ENCODE data around the gene FLCN. TPM values are rescaled to one million over a fixed set of nuclear protein-coding genes. Genes with fewer than 3 reads are reported as not detected.

The FLCN gene
- total RNA-seq, 1 donor from 2014 or later = 82.0 TPM

DNA sequence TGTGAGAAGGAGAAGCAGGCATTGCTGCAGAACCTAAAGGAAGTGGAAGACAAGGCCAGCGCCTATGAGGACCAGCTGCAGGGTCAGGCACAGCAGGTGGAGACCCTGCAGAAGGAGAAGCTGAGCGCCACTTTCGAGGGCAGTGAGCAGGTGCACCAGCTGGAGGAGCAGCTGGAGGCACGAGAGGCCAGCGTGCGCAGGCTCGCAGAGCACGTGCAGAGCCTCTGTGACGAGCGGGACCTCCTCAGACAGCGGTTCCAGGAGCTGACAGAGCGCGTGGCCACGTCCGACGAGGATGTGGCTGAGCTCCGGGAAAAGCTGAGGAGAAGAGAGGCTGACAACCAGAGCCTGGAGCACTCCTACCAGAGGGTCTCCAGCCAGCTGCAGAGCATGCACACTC is 72.3 kb downstream of the FLCN start:
- no peak for TF ChIP-seq POLR2A (IDR thresholded peaks at IDR 0.05)
- TF ChIP-seq POLR2AphosphoS5 (IDR thresholded peaks at IDR 0.05; ENCODE audit: insufficient read depth in 1 of 2, low read depth in 1 of 2) = no peak
- TF ChIP-seq, protein P1, sequence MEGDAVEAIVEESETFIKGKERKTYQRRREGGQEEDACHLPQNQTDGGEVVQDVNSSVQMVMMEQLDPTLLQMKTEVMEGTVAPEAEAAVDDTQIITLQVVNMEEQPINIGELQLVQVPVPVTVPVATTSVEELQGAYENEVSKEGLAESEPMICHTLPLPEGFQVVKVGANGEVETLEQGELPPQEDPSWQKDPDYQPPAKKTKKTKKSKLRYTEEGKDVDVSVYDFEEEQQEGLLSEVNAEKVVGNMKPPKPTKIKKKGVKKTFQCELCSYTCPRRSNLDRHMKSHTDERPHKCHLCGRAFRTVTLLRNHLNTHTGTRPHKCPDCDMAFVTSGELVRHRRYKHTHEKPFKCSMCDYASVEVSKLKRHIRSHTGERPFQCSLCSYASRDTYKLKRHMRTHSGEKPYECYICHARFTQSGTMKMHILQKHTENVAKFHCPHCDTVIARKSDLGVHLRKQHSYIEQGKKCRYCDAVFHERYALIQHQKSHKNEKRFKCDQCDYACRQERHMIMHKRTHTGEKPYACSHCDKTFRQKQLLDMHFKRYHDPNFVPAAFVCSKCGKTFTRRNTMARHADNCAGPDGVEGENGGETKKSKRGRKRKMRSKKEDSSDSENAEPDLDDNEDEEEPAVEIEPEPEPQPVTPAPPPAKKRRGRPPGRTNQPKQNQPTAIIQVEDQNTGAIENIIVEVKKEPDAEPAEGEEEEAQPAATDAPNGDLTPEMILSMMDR (IDR thresholded peaks at IDR 0.05) = no peak
- DNase-seq (ENCODE audit: extremely low spot score in 2 of 2) = no peak
- no peak overlapping the region for H3K27ac ChIP-seq
- H3K27me3 ChIP-seq = no peaks in the 10 kb centered on the region
- H3K4me1 ChIP-seq = no peaks in the 10 kb centered on the region
- H3K9me3 ChIP-seq = no peaks in the 10 kb centered on the region
- no peak overlapping the region for H3K4me3 ChIP-seq
- peaks cover 0 to 90% of the 10 kb centered on the region in 2 donors for H3K36me3 ChIP-seq
- intact Hi-C loops (cut with DNase I) = no loop called here

DNA sequence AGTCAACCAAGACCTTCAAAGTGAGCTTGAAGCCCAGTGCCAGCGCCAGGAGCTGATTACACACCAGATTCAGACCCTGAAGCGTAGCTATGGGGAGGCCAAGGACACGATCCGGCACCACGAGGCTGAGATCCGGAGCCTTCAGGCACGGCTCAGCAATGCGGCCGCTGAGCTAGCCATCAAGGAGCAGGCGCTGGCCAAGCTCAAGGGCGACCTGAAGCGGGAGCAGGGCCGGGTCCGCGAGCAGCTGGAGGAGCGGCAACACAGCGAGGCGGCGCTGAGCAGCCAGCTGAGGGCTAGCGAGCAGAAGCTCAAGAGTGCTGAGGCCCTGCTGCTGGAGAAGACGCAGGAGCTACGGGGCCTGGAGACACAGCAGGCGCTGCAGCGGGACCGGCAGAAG is 72.8 kb downstream of the FLCN start:
- intact Hi-C loops (cut with DNase I) = no loop called here
- TF ChIP-seq POLR2A (IDR thresholded peaks at IDR 0.05) (no peak), POLR2AphosphoS5 (IDR thresholded peaks at IDR 0.05; ENCODE audit: insufficient read depth in 1 of 2, low read depth in 1 of 2) (no peak)
- TF ChIP-seq, protein P1 (IDR thresholded peaks at IDR 0.05) = no peak
- H3K36me3 ChIP-seq = peaks cover 0 to 92% of the 10 kb centered on the region in 2 donors

More for the DNA sequence above, 72.8 kb downstream of the FLCN start:
- no peaks in the 10 kb centered on the region for H3K27me3 ChIP-seq
- no peak for DNase-seq (ENCODE audit: extremely low spot score in 2 of 2)
- H3K9me3 ChIP-seq = no peaks in the 10 kb centered on the region
- H3K4me3 ChIP-seq = no peak overlapping the region
- H3K4me1 ChIP-seq = no peaks in the 10 kb centered on the region
- H3K27ac ChIP-seq = no peak overlapping the region

Small RNA genes lying within 50 kb of the gene (small RNA-seq; reads per million reads assigned to genes)
- gene RNU6-767P = not detected

Other genes with a start within 250 kb of the FLCN start
- gene MPRIP, start 194.7 kb downstream of the FLCN start, total RNA-seq = 202 TPM
- gene PLD6, start 30.8 kb downstream of the FLCN start, total RNA-seq = 0.74 TPM
- 48.1 TPM for gene COPS3, start 44.1 kb upstream of the FLCN start, total RNA-seq
- 3.2 TPM for gene NT5M, start 66.2 kb upstream of the FLCN start, total RNA-seq
- gene MED9, start 239.8 kb upstream of the FLCN start, total RNA-seq = 18.9 TPM

All from vagina (tissue), 2 donors.